WTC11 (cell line): ENCODE data around the gene POMT2. TPM values are rescaled to one million over a fixed set of nuclear protein-coding genes. Genes with fewer than 3 reads are reported as not detected.

ENCODE experiments used
- ATAC-seq: fragments of 200-7000 bp; cut with Tn5 transposase; 2 replicates; pipeline ENCODE4 v1.10.0; 2021; ENCODE audit warnings: mild to moderate bottlenecking, moderate library complexity
- CTCF ChIA-PET: fragments of 300-600 bp; sonication (Branson Sonifier 250); formaldehyde crosslinking; loops from one replicate; lab custom pipeline; 2021; ENCODE audit warnings: antibody characterized with exemption; lab: Charles Lee
- POLR2A ChIA-PET: fragments of 350-600 bp; sonication (Branson Sonifier 250); formaldehyde crosslinking; loops from one replicate; lab custom pipeline; 2021; ENCODE audit warnings: antibody characterized with exemption; lab: Charles Lee
- DNase-seq: peaks from one replicate; pipeline ENCODE4 v3.0.0; 2021; ENCODE audit warnings: low spot score
- H3K27ac Mint-ChIP-seq: 2 replicates; pipeline ENCODE4 v1.8.0; 2021; ENCODE audit warnings: mixed read lengths
- H3K27me3 Mint-ChIP-seq: 2 replicates; pipeline ENCODE4 v1.8.0; 2021; ENCODE audit warnings: low read depth, mild to moderate bottlenecking, moderate library complexity, mixed read lengths
- H3K36me3 Mint-ChIP-seq: 2 replicates; pipeline ENCODE4 v1.8.0; 2021; ENCODE audit warnings: mixed read lengths
- H3K4me1 Mint-ChIP-seq: 2 replicates; pipeline ENCODE4 v1.8.0; 2022; ENCODE audit warnings: mixed read lengths
- H3K4me3 Mint-ChIP-seq: 2 replicates; pipeline ENCODE4 v1.8.0; 2021; ENCODE audit warnings: mild to moderate bottlenecking, moderate library complexity, mixed read lengths
- H3K9me3 Mint-ChIP-seq: 2 replicates; pipeline ENCODE4 v1.8.0; 2021; ENCODE audit warnings: mixed read lengths
- ATF3 ChIP-seq: sonication (generic); formaldehyde crosslinking; conservative IDR thresholded peaks from 2 replicates; pipeline ENCODE4 v1.8.1; 2022; ENCODE audit warnings: mild to moderate bottlenecking, missing genetic modification reagents
- CDX4 ChIP-seq: fragments of 250-450 bp; sonication (Bioruptor Pico); IDR thresholded peaks from 2 replicates; pipeline ENCODE4 v1.9.0; 2021; ENCODE audit warnings: moderate library complexity, mild to moderate bottlenecking, inconsistent platforms, borderline replicate concordance
- CTCF ChIP-seq: fragments of 200-600 bp; IDR thresholded peaks from 2 replicates; pipeline ENCODE4 v1.8.0; 2022; ENCODE audit warnings: antibody characterized with exemption
- ELF4 ChIP-seq: sonication (generic); formaldehyde crosslinking; IDR thresholded peaks from 2 replicates; pipeline ENCODE4 v1.8.1; 2022; ENCODE audit warnings: low read depth, mild to moderate bottlenecking, moderate library complexity, missing genetic modification reagents
- ERG ChIP-seq: fragments of 250-450 bp; sonication (Bioruptor Pico); IDR thresholded peaks from 2 replicates; pipeline ENCODE4 v1.8.0; 2021; ENCODE audit warnings: mild to moderate bottlenecking
- ETV6 ChIP-seq: sonication (generic); formaldehyde crosslinking; IDR thresholded peaks from 2 replicates; pipeline ENCODE4 v1.8.1; 2022; ENCODE audit warnings: mild to moderate bottlenecking, missing genetic modification reagents
- IRF1 ChIP-seq: sonication (generic); formaldehyde crosslinking; IDR thresholded peaks from 2 replicates; pipeline ENCODE4 v1.8.0; 2023; ENCODE audit warnings: missing genetic modification reagents
- MXD4 ChIP-seq: fragments of 250-450 bp; sonication (Bioruptor Pico); IDR thresholded peaks from 2 replicates; pipeline ENCODE4 v1.8.0; 2021; ENCODE audit warnings: mild to moderate bottlenecking, moderate library complexity, borderline replicate concordance
- NFYB ChIP-seq: sonication (generic); formaldehyde crosslinking; conservative IDR thresholded peaks from 2 replicates; pipeline ENCODE4 v1.8.0; 2022; ENCODE audit warnings: low read depth, missing genetic modification reagents
- PRRX2 ChIP-seq: fragments of 250-450 bp; sonication (Bioruptor Pico); IDR thresholded peaks from 2 replicates; pipeline ENCODE4 v1.8.0; 2021; ENCODE audit warnings: mild to moderate bottlenecking
- SMAD3 ChIP-seq: sonication (generic); formaldehyde crosslinking; IDR thresholded peaks from 2 replicates; pipeline ENCODE4 v1.8.0; 2022; ENCODE audit warnings: missing genetic modification reagents, mild to moderate bottlenecking, borderline replicate concordance
- SMAD4 ChIP-seq: sonication (generic); formaldehyde crosslinking; IDR thresholded peaks from 2 replicates; pipeline ENCODE4 v1.8.0; 2022; ENCODE audit warnings: mild to moderate bottlenecking, missing genetic modification reagents
- TEAD4 ChIP-seq: sonication (generic); formaldehyde crosslinking; IDR thresholded peaks from 2 replicates; pipeline ENCODE4 v1.8.0; 2022; ENCODE audit warnings: mild to moderate bottlenecking, missing genetic modification reagents
- ZBTB43 ChIP-seq: sonication (generic); formaldehyde crosslinking; IDR thresholded peaks from 2 replicates; pipeline ENCODE4 v1.8.1; 2023; ENCODE audit warnings: mild to moderate bottlenecking, missing genetic modification reagents
- ZMAT4 ChIP-seq: fragments of 250-450 bp; sonication (Bioruptor Pico); IDR thresholded peaks from 2 replicates; pipeline ENCODE4 v1.9.0; 2021; ENCODE audit warnings: mild to moderate bottlenecking
- ZNF281 ChIP-seq: sonication (generic); formaldehyde crosslinking; IDR thresholded peaks from 2 replicates; pipeline ENCODE4 v1.8.0; 2023; ENCODE audit warnings: mild to moderate bottlenecking, missing genetic modification reagents
- ZNF532 ChIP-seq: fragments of 250-450 bp; sonication (Bioruptor Pico); IDR thresholded peaks from 2 replicates; pipeline ENCODE4 v1.9.0; 2021; ENCODE audit warnings: mild to moderate bottlenecking, borderline replicate concordance
- ZNF671 ChIP-seq: fragments of 250-450 bp; sonication (Bioruptor Pico); IDR thresholded peaks from 2 replicates; pipeline ENCODE4 v1.8.0; 2021; ENCODE audit warnings: mild to moderate bottlenecking
- total RNA-seq: library from RNA; stranded (reverse); gene quantifications from 3 replicates; pipeline ENCODE4 v1.2.3, GENCODE V29; 2021

Gene POMT2
- total RNA-seq, 1 experiment from 2014 or later = 38.7 TPM

- CTCF ChIA-PET = interaction anchor here (1.0 to 2.9 kb wide), 2 partner anchors 22 to 186 kb away, joined by 3 to 8 read pairs; no protein-coding TSS in a partner anchor
- Mint-ChIP-seq H3K27ac (peak overlapping the region; percentile 96), H3K4me1 (peaks cover 67% of the 10 kb centered on the region), H3K36me3 (peaks cover 24% of the 10 kb centered on the region), H3K27me3 (no peaks in the 10 kb centered on the region; the same call in 1 of the 2 replicates), H3K4me3 (peak overlapping the region; percentile 41), H3K9me3 (peaks cover 11% of the 10 kb centered on the region)
- ATAC-seq (peak; percentile 73), DNase-seq (no peak)
- POLR2A ChIA-PET = no interaction called here
- TF ChIP-seq ETV6 (no peak), ERG (CRISPR knock-in tag) (no peak), MXD4 (CRISPR knock-in tag) (no peak), ZMAT4 (no peak), SMAD4 (CRISPR knock-in tag) (no peak), CDX4 (no peak), ZNF532 (CRISPR knock-in tag) (no peak), NFYB (CRISPR knock-in tag) (no peak), ELF4 (no peak), ZNF671 (CRISPR knock-in tag) (no peak), IRF1 (CRISPR knock-in tag) (no peak), CTCF (no peak), PRRX2 (no peak), TEAD4 (CRISPR knock-in tag) (no peak), ZBTB43 (CRISPR knock-in tag) (no peak), ATF3 (CRISPR knock-in tag) (no peak), SMAD3 (no peak), ZNF281 (no peak)
- TF ChIP-seq, all 79 proteins: peak for 0
These were observed 17.2 kb upstream of the POMT2 start for GRCh38 chr14:77337880-77338279.
